Muscle of arm (tissue), 12 donors: ENCODE data around the gene GFRA1. TPM values are rescaled to one million over a fixed set of nuclear protein-coding genes. Genes with fewer than 3 reads are reported as not detected.
"Not testable (repeated sequence)": the region's sequence is repeated elsewhere in the genome, so short reads cannot be mapped to it uniquely, and the experiment has no call there.

ENCODE experiments used
- DNase-seq: peaks from one replicate; pipeline ENCODE4 v3.0.0-alpha.2; 2013
- polyA plus RNA-seq, 12 donors: library from polyadenylated mRNA; unstranded; fragments of 120-200 nt; gene quantifications; one replicate each; pipeline ENCODE4 v1.2.1, GENCODE V29; 2013; ENCODE audit not compliant: insufficient read length in 12 of 12

The GFRA1 gene
- polyA plus RNA-seq, 12 donors, result 29.9 to 45.1 (median 35.1) TPM; not detected in 1

GRCh38 chr10:116039612-116040011 lies 233.4 kb downstream of the GFRA1 start:
- no peak for DNase-seq

- DNase-seq, result no peak
These were observed 234.7 kb downstream of the GFRA1 start for GRCh38 chr10:116038259-116038658.

GRCh38 chr10:116035406-116035805 lies 237.6 kb downstream of the GFRA1 start:
- not testable (repeated sequence) for DNase-seq

GRCh38 chr10:116030576-116030975 lies 242.4 kb downstream of the GFRA1 start:
- DNase-seq, result no peak

GRCh38 chr10:116029826-116030225 lies 243.2 kb downstream of the GFRA1 start:
- DNase-seq, result no peak

GRCh38 chr10:116027355-116027754 lies 245.7 kb downstream of the GFRA1 start:
- DNase-seq, result no peak

GRCh38 chr10:116026725-116027124 lies 246.3 kb downstream of the GFRA1 start:
- DNase-seq, result no peak

GRCh38 chr10:116026315-116026714 lies 246.7 kb downstream of the GFRA1 start:
- DNase-seq, result no peak

GRCh38 chr10:116024271-116024878 lies 248.6 kb downstream of the GFRA1 start:
- no peak for DNase-seq

GRCh38 chr10:116017405-116017804 lies 255.6 kb downstream of the GFRA1 start:
- no peak for DNase-seq

- DNase-seq, result no peak
These were observed 257.2 kb downstream of the GFRA1 start for GRCh38 chr10:116015583-116016333.

- no peak for DNase-seq
These were observed 258.0 kb downstream of the GFRA1 start for GRCh38 chr10:116014871-116015582.

GRCh38 chr10:116014326-116014725 lies 258.7 kb downstream of the GFRA1 start:
- no peak for DNase-seq

- no peak for DNase-seq
These were observed 261.1 kb downstream of the GFRA1 start for GRCh38 chr10:116011929-116012328.

- DNase-seq, result no peak
These were observed 265.6 kb downstream of the GFRA1 start for GRCh38 chr10:116007256-116007891.

Other genes with a start within 250 kb of the GFRA1 start
- gene CCDC172, start 51.2 kb upstream of the GFRA1 start, polyA plus RNA-seq, result not detected
- gene PNLIPRP3, start 154.6 kb upstream of the GFRA1 start, polyA plus RNA-seq, result under 1 TPM in 2 of 12 donors, not detected in 10; 0.27 to 0.39 TPM